AG10803 (cell line): Measurements from ENCODE around the gene ELL.

Experiments
- DNase-seq: peaks from one replicate; pipeline ENCODE4 v3.0.0; 2010; ENCODE audit warnings: low read depth
- H3K4me3 ChIP-seq: 2 replicates; pipeline ENCODE4 v1.5.1; 2011; ENCODE audit warnings: mild to moderate bottlenecking, low read length, control low read depth
- TF ChIP-seq, protein P1 (sequence below): conservative IDR thresholded peaks from 2 replicates; pipeline ENCODE4 v1.5.1; 2011; ENCODE audit warnings: mild to moderate bottlenecking, low read length, control low read depth, inconsistent platforms

Gene ELL

GRCh38 chr19:18435842-18436670, 85.8 kb downstream of the ELL start:
- TF ChIP-seq, protein P1, sequence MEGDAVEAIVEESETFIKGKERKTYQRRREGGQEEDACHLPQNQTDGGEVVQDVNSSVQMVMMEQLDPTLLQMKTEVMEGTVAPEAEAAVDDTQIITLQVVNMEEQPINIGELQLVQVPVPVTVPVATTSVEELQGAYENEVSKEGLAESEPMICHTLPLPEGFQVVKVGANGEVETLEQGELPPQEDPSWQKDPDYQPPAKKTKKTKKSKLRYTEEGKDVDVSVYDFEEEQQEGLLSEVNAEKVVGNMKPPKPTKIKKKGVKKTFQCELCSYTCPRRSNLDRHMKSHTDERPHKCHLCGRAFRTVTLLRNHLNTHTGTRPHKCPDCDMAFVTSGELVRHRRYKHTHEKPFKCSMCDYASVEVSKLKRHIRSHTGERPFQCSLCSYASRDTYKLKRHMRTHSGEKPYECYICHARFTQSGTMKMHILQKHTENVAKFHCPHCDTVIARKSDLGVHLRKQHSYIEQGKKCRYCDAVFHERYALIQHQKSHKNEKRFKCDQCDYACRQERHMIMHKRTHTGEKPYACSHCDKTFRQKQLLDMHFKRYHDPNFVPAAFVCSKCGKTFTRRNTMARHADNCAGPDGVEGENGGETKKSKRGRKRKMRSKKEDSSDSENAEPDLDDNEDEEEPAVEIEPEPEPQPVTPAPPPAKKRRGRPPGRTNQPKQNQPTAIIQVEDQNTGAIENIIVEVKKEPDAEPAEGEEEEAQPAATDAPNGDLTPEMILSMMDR, result no peak
- H3K4me3 ChIP-seq, result no peak overlapping the region
- no peak for DNase-seq

GRCh38 chr19:18435178-18435841, 86.6 kb downstream of the ELL start:
- no peak for DNase-seq
- TF ChIP-seq, protein P1, result no peak
- no peak overlapping the region for H3K4me3 ChIP-seq

DNA sequence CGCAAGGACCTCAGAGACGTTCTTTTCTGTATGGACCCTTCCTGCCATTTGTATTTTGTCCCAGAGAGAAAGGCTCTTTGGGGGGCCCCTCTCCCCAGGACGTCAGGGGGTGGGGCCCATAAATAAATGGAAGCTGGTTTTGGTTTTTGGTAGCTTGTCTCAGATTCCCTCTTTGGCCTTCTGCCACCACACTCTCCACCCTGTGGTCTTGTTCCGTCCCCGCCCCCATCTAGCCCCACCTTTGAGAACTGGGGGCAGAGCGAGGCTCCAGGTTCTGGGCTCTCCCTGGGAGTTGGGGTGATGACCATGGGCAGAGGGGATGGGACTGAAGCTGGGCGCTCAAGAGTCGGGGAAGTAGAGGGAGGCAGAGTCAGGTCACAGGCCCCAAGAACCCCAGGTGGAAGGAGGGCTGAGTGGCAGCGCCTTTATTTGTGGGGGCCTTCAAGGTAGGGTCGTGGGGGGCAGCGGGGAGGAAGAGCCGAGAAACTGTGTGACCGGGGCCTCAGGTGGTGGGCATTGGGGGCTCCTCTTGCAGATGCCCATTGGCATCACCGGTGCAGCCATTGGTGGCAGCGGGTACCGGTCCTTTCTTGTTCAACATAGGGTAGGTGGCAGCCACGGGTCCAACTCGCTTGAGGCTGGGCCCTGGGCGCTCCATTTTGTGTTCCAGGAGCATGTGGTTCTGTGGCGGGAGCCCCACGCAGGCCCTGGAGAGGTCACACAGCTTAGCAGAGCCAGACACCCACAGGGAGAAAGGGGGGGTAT, 87.3 kb downstream of the ELL start:
- H3K4me3 ChIP-seq, result no peak overlapping the region
- TF ChIP-seq, protein P1, result no peak
- DNase-seq, result no peak

DNA sequence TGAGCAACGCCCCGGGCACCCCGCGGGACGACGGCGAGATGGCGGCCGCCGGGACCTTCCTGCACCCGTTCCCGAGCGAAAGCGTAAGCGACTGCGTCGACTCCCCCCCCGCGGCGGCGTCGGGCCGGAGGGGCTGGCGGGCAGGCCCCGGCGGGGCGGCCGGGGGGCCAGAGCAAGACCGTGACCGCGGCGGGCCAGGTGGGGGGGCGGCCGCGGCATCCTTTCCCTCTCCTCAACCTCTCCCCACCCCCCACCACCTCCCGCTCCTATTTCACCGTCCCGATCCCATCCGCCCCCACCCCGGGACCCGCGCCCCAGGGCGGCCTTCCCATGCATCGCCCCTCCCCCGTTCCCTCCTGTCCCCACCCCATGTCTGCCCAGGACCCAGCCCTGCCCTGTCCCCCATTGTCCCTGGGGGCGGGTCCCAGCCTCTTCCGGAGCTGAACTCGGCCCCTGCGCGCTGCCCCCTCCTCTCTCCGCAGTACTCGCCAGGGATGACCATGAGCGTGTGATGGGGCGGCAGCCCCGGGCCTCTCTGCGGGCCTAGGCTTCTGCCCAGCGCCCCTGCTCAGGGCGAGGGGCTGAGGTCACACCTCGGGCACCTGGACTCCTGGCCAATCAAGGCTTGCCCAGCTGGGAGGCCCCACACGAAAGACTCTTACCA, 88.0 kb downstream of the ELL start:
- peak overlapping the region; percentile 29 for H3K4me3 ChIP-seq
- DNase-seq, result no peak
- TF ChIP-seq, protein P1, result no peak

DNA sequence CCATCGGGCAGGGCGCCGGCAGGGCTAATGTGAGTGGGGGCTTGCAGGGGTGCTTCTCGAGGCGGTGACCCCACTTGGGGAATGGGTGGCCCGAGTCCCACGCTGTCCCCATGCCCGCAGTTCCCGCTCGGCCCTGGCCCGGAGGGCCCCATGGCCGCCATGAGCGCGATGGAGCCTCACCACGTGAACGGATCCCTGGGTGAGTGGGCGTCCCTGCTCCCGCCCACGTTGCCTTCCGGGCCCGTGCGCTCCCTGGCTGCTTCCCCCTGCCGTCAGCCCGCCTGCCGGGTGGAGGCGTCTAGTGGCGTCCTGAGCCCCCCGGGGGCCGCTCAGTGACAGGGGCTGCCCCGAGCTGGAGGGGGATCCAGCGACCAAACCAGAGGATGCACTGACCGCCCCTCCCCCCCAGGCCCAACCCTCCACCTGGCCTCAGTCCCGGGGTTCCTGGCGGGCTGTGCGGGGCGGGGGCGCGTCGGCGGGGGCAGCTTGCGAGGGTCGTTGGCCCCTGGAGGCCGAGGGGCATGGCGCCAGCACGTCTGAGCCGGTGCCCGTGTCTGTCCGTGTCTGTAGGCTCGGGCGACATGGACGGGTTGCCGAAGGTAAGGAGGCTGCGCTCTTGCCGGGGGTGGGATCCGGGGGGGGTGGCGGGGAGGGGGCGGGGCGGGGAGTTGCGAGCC, 88.7 kb downstream of the ELL start:
- no peak for DNase-seq
- TF ChIP-seq, protein P1, result no peak
- peak overlapping the region; percentile 46 for H3K4me3 ChIP-seq

DNA sequence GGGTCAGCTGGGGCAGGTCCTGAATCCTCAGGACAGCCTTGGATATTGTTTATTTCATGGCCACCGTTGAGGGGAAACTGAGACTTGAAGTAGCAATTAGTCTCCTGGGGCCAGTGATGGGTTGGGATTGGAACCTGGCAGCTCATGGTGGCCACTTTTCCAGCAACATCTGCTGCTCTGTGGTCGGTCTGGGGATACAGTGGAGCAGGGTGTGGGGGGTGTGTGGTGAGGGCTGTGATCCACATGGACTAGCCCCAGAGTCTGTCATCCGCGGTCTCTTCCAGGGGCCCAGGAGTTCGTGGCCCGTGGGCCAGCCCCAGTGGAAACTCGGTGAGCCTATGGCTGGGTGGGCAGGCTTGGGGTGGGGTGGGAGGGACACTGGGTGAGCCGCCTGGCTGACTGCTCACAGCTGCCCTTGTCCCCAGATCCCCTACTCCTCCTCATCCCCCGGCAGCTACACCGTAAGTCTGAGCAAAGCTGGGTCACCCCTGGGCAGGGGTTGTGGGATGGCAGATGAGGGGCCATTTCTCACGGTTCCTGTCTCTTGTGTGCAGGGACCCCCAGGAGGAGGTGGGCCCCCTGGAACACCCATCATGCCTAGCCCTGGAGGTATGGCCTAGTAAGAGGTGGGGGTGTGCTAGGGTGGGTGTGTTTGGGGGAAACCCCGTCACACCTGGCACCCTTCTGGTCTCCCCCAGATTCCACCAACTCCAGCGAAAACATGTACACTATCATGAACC, 89.4 kb downstream of the ELL start:
- peak; percentile 52 for DNase-seq
- TF ChIP-seq, protein P1, result no peak
- no peak overlapping the region for H3K4me3 ChIP-seq
